Dedifferentiated amniotic fluid mesenchymal stem cell (primary cell): ENCODE measurements around the gene ARL8B.
"Not testable (repeated sequence)": the region's sequence is repeated elsewhere in the genome, so short reads cannot be mapped to it uniquely, and the experiment has no call there.

Experiments
- DNase-seq: peaks from one replicate; pipeline ENCODE4 v3.0.0-alpha.2; 2016; ENCODE audit errors: extremely low spot score

The ARL8B gene

DNA sequence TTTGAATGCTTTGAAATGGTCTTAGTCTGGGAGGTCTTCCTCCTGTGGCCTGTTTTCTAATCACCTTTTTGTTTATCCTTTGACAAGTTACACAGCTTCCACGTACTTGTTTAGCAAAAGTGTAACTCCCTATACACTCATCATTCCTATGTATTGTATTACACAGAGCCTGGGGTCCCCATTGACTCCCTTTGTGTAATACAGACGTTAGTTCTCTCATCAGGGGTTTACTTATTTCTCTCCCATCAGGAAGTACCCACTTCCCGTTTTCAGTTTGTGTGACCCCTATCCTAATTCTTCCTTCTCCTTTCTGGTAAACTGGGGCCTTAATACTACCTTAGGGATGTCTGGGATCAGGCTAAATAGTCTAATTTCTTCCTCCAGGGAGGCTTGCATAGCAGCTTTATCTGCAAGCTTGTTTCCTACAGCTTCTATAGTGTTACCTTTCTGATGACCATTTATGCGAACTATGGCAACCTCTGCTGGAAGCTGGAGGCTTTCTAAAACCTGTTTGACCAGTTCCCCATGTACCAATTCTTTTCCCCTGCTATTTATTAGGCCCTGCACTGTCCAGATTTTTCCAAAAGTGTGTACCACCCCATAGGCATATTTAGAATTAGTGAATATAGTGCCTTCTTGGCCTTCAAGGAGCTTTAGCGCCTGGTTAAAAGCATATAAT is 22.4 kb downstream of the ARL8B start:
- DNase-seq = no peak

GRCh38 chr3:5145120-5145519 is 23.0 kb downstream of the ARL8B start:
- no peak for DNase-seq

DNA sequence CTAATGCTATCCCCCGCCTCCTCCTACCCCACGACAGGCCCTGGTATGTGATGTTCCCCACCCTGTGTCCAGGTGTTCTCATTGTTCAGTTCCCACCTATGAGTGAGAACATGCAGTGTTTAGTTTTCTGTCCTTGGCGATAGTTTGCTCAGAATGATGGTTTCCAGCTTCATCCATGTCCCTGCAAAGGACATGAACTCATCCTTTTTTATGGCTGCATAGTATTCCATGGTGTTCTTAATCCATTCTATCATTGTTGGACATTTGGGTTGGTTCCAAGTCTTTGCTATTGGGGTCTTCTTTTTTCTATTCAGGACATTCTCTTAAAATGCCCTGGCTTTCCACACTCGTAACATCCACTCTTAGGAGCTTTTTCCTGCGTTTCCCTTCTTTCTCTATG is 25.1 kb downstream of the ARL8B start:
- DNase-seq = not testable (repeated sequence)

DNA sequence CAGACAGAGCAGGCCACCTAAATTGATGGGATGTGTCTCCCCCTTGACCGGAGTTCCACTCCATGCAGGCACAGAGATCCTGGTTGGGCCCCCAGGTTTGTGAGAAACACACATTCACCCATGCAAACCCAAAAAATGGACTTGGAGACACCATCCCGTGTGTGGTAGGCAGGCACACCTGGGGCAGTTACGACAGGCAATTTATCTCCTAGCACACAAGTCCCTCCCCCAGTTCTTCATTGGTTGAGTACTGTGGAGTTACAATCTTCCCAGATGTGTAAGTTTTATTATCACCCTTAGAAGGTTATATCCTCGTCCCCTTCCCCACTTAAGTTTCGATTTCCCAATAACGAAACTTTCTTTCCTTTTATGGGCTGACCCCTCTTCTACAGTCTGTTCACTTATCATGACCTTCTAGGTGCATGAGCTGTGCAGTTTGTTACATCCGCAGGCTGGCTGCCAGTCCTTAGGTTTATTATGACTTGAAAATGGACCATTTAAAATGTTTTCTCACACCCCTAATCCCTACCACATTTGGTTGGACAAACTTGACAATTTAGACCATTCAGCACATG is 27.3 kb downstream of the ARL8B start:
- DNase-seq = no peak

DNA sequence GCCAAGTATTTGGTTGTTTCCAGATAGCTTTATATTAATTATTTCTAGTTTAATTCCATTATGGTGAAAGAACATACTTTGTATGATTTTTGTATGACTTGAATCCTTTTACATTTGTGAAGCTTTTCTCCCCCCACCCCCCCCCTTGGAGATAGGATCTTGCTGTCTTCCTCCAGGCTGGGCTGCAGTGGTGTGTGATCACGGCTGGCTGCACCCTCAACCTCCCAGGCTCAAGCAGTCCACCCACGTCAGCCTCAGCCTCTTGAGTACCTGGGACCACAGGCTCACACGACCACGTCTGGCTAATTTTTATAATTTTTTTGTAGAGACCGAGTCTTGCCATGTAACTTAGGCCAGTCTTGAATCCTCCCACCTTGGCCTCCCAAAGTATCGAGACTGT is 29.5 kb downstream of the ARL8B start:
- no peak for DNase-seq

- DNase-seq = no peak
Measured at GRCh38 chr3:5153074-5153473, 31.0 kb downstream of the ARL8B start.

DNA sequence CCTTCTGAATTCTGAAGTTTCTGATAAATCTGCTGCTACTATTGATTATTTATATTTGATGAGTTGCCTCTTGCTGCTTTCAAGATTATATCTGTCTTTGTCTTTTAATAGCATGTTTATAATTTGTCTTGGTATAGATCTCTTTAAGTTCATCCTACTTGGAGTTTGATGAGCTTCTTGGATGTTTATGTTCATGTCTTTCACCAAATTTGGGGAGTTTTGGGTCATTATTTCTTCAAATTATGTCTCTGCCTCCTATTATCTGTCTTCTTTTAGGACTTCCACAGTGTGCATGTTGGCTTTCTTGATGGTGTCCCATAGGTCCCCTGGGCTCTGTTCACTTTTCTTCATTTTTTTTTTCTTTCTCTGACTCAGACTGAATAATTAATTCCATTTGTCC is 33.1 kb downstream of the ARL8B start:
- no peak for DNase-seq

DNA sequence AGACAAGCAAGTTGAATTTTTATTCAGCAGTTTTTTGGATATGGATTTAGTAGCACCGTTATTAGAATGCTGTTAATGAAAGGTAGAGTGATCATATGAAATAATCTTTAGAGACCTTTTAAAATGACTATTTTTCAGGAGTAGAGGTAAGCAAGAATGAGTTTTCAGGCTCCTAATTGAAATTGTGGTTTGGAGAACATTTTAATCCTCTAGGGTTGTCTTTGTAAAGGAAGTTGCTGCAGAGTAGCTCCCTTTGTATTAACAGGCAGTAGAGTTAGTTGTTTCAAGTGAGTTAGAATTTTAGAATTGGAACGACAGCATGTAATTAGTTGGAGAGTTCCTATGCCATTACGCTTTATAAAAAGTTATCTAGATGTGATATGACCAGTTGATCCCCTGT is 38.2 kb downstream of the ARL8B start:
- no peak for DNase-seq

DNA sequence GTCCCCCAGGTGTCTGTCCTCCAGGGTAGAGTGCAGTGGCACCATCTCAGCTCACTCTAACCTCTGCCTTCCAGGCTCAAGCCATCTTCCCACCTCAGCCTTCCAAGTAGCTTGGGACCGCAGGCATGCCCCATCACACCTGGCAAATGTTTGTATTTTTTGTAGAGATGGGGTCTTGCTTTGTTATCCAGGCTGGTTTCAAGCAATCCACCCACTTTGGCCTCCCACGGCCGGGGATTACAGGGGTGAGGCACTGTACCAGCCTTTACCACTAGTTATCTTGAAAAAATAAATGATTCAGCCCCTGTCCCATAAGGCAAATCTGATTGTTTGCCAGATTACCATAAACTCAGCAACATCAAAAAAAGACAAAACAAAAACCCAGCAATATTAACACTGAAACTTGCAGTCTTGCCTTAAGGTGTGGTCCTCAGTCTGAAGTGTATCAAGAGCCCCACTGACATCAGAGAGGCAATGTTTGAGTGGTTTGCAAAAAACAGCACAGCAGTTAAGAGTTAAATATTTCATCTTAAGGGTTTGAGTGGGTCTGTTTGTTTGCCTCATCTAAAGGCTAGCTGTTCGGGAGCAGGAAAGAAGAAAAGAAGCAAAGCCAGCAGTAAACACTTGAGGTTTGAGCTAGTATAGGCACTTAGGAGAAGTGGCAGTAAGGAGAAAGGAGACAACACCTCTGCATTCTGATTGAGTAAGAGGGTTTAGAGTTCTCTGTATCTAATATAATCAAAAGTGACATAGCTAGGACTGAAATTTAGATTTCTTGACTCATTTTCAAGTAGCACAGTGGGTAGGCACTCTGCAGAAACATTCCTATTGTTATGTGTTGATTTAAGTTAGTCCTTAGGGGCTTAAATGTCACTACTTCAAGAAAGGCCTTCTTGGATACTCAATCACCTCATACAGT is 39.1 kb downstream of the ARL8B start:
- DNase-seq = no peak

GRCh38 chr3:5162102-5162501 is 40.0 kb downstream of the ARL8B start:
- DNase-seq = peak; percentile 24

GRCh38 chr3:5165698-5166097 is 43.6 kb downstream of the ARL8B start:
- no peak for DNase-seq

DNA sequence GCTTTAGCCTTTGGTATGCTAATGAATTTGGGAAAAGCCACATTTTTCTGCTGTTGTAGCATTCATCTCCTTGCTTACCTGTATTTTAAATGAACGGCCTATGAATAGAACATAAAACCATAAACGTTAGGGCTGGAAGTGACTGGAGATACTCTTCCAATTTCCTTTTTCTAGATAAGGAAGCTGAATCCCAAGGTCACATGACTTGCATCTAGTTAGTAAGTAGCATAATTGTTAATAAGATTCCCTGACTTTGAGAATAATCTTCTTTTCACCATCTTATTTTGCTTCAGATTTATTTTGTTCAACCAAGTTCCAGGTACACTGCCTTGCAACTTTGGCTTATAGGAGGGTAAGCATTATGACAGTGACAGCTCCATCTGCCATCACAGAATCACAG is 44.8 kb downstream of the ARL8B start:
- DNase-seq = no peak

- no peak for DNase-seq
Measured at GRCh38 chr3:5168110-5168509, 46.0 kb downstream of the ARL8B start.

- no peak for DNase-seq
Measured at GRCh38 chr3:5169807-5170206, 47.7 kb downstream of the ARL8B start.

DNA sequence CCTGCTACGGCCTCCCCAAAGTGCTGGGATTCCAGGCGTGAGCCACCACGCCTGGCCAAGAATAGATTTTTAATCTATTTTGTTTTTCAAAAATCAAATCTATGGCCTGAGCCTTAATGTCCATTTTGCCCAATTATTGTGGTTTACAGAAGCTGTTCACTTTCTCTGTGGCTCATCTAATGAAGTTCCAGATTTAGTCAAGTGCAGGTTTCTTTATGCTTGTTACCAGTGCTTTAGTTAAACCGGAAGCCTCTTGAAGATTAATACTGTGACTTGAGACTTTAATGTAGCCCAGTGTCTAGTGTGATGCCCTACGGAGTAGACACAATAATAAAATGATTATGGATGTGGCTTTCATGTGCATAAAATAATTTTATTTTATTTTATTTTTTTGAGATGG is 48.9 kb downstream of the ARL8B start:
- no peak for DNase-seq

DNA sequence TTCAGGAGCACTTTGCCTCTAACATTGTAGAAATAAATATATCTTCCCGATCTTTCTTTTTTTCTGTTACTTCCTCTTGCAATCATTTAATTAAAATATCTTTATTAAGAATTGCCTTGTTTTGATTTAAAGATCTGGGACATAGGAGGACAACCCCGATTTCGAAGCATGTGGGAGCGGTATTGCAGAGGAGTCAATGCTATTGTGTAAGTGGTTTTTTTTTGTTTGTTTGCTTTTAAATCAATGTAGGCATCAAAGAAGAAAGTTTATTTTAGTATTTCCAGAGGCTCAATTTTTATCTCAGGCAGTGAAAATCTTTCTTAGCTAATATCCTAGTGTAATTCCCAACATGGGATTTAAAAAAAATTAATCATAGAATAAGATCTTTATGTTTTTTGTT is 49.9 kb downstream of the ARL8B start:
- no peak for DNase-seq

DNA sequence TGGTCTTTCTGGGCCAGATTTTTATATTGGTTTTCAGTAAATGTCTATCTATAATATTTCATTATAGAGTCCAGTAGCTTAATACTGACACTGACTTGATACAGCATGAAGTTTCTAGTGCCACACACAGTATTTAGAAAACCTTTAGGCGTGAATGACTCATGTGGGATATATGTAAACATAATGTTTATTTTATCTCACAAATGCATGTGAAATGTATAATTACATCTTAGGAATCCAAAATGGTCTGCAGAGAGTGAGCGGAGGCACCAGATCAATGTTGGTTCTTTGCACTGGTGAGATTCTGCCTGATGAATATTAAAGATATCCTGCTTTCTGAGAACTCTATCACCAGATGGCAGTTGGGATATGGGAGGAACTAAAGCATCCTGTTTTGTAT is 56.9 kb downstream of the ARL8B start:
- not testable (repeated sequence) for DNase-seq

GRCh38 chr3:5181469-5182141 is 59.5 kb downstream of the ARL8B start:
- no peak for DNase-seq

DNA sequence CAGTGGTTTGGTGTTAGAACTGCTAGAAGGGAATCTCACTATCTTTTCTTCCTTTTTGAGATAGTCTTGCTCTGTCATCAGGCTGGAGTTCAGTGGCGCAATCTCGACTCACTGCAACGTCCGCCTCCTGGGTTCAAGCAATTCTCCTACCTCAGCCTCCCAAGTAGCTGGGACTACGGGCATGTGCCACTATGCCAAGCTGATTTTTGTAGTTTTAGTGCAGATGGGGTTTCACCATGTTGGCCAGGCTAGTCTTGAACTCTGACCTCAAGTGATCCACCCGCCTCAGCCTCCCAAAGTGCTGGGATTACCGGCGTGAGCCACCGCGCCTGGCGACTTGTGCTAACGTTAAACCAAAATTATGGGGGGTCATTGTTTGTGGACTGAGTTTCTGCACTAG is 61.6 kb downstream of the ARL8B start:
- DNase-seq = not testable (repeated sequence)

GRCh38 chr3:5184499-5184898 is 62.4 kb downstream of the ARL8B start:
- DNase-seq = no peak

- DNase-seq = peak; percentile 10
Measured at GRCh38 chr3:5185093-5185673, 63.1 kb downstream of the ARL8B start.
